HG03175 (cell line): Measurements from ENCODE around the gene C11orf16.
"Not testable (repeated sequence)": the region's sequence is repeated elsewhere in the genome, so short reads cannot be mapped to it uniquely, and the experiment has no call there.

Experiments
- ATAC-seq: cut with Tn5 transposase; IDR thresholded peaks from one replicate; pipeline ENCODE4 v1.9.1; 2021; ENCODE audit warnings: mild to moderate bottlenecking, moderate library complexity; ENCODE audit not compliant: unreplicated experiment

C11orf16 gene, protein sequence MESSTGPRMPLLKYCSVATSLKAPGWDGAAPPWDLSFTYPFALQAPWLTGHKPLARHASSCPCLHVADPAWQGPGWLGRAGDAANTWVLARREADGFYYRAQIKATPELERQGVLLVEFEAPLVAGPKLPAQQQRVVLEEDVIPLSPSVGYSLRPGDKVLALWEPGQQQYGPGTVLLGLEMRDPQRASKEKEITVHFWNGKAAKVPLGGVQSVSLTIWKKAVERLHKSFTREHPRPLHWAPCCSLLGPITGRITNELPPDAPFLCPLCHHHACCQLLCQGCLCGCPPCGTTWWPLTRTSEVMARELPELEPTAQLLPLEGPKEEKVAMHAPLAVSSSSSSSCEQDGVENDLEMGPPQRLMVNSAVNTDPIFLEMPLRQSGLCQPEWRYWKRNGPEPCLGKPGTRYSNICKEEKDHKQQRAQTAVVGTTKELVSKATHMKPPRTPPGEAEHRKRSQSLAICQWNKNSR

DNA sequence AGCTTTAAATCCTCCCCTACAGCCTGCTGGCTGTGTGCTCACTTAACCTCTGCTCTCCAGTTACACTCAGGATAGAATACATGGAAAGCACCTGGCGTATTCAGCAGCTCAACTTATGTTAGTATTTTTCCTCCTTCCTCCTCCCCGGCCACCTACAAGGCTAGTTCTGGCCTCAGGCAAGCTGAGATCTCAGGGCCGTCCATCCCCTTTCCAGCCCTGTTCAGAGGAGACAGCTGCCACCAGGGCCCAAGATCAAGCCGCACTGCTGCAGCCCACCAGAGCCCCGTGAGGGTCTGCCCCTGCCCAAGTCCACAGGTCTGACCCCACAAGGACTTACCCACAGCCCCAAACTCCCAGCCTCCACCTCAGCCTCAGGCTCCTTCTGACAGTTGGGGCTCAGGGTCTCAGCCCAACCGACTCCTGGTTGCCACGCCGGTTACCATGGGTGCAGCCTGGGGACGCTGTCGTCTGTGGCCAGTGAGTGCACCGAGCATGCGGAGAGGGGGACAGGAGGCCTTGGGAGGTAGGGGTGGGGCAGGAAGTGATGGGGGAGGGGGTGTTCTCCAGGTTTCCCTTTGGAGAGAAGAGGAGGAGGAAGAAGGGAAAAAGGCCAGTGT is at the start of gene C11orf16:
C11orf16 (minus strand) TSS at position 384 of the 617 bp plus-strand sequence. CDS start 639 bp downstream, outside the sequence.
- ATAC-seq, result no peak

DNA sequence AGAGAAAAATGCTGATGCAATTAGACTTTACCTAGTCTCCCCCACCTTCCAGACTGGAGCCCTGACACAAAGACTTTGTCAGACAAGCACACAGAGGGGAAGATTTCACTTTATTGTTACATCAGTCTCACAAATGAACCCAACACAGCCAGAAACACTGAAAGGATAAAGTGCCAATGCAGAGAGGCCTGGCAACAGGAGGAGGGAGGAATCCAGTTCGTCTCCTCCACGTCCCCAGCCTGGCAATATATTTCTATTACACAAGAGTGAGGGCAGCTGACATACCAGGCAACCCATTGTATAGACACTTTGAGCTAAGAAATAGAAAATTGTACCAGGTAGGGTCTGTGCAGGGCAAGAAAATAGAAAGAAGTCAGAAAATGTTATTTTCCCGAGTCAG is 47.7 kb upstream of the C11orf16 start:
- ATAC-seq, result no peak

DNA sequence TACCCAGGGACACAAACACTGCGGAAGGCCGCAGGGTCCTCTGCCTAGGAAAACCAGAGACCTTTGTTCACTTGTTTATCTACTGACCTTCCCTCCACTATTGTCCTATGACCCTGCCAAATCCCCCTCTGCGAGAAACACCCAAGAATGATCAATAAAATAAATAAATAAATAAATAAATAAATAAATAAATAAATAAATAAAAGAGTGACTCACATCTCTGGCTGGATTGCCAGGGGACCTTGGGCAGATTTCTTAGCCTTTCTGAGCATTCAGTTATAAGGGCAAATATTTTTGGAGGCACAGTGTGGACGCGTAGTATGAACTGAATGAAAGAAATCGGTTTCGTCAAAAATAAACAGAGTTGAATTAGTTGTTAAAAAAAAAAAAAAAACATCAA is 46.6 kb upstream of the C11orf16 start:
- ATAC-seq, result not testable (repeated sequence)

DNA sequence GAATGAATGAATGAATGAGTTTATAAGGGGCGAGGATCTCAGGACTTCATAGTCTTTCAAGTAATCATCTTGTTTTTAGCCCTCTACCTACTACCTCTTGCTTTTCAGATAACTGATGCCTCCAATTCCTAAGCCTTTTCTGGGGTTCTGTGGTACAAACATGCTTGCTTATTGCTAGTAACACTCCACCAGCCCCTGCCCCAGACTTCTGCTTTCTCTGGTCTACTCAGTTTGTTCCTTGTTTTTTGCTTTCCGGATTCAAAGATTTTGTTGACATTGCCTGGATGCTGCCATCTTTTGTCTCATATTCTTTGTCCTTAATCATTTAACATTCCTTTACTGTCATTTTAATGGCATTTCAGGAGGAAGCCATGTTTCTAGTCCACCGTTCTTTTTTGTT is 40.4 kb upstream of the C11orf16 start:
- ATAC-seq, result no peak

DNA sequence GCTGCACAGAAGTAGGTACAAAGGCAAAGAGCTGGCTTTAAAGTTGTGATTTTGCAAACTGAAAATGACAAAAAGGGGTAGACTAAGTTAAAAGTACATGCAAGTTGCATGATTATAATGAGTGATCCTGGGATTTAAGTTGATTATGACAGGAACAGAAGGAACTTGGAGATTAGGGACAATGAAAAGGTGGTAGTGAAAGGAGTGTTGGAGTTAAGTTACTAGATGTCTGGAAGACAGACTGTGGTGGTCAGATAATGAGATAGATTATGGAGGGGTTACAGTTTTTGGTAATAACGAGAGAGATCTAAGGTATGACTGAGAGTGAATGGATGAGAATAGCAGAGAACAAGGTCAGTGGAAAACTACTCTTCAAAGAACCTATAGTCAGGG is 39.2 kb upstream of the C11orf16 start:
- no peak for ATAC-seq

DNA sequence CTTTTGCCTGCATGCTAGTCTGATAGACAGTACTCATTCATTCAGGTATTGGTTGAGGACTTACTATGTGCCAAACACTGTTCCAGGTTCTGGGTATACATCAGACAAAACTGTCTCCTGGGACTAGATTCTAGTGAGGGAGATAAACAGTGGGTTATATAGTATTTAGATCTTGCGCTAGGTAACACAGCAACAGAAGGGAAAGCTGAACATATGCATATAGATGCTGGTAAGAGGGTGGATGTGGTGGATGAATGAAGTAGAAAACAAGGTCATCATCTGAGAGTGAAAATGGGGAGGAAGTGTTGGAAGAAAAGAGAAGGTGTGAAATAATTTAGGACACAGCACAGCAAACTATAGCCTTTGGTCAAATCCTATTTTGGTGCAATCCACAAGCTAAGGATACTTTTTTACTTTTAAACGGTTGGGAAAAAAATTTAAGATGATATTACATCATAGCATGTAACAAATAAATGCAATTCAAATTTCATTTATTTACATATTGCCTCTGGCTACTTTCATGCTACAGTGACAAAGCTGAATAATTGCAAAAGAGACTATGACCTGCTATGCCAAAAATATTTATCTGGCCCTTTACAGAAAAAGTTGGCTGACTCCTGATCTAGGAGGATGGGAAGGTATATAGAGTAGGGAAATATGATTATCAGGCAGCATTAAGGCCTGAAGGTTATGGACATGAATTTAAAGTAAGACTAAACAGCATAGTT is 38.6 kb upstream of the C11orf16 start:
- ATAC-seq, result no peak

DNA sequence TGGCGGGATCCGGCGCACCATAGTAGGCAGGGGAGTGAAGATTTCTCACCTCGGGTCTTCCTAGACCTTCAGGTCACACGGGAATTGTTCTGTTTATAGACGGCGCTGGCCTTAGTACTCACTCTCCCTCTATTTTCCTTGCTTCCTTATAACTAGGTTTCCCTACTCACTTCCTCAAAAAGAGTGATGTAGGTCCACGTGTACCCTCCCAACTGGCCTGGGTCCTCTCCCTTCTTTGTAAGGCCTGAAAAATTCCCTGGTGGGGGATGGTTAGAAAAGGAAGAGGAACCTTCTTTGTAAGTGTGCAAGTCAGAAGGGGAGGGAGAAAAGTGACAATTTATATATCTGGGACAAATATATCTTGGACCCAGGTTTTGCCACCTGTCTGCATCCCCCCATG is 34.4 kb upstream of the C11orf16 start:
- no peak for ATAC-seq

DNA sequence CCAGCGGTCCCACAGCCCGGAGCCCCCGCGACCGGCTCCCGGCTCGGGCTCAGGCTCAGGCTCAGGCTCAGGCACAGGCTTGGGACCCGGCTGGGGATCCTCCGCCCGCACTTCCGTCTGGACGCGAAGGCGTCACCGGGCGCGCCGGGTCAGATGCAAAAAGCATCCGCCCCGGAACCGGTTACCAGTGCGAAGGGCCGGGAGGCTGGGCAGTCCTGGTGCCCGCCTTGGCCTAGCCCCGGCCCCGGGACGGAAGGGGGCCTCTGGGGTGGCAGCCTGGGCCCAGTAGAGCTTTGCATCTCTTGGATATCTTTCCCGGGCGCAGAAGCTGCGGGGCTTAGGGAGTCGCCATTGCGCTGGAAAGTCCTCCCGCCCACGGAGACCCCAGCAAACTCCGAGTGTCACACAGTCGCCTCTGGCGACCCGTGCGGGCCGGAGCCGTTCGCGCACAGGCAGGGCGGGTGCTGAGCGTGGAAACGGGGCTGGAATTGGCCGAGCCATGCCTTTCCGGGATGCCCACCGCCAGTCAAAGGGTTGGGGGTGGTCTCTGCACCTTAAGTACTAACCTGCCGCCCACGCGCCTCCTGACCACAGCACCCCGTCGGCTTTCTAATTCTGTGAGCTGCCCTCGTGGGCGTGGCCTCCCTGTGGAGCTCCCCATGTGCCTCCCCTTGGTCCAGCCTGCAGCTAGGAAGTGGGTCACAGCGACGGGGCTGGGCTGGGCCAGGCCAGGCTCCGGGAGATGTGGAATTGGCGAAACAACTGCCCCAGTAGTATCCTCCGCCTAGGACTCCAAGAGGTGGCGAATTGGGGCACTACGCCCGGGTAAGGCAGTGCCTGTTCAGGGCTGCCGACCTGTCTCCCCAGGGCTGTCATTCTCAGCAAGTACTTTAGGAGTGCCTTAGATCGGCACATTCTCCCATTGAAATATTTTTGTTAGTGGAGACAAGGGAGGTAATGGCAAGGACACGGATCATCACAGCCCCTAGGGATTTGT is 31.9 kb upstream of the C11orf16 start, which contains the start of gene TMEM9B:
TMEM9B (minus strand) TSS at position 119 of the 997 bp plus-strand sequence. CDS start 129 bp downstream, outside the sequence.
- ATAC-seq, result peak; percentile 82

DNA sequence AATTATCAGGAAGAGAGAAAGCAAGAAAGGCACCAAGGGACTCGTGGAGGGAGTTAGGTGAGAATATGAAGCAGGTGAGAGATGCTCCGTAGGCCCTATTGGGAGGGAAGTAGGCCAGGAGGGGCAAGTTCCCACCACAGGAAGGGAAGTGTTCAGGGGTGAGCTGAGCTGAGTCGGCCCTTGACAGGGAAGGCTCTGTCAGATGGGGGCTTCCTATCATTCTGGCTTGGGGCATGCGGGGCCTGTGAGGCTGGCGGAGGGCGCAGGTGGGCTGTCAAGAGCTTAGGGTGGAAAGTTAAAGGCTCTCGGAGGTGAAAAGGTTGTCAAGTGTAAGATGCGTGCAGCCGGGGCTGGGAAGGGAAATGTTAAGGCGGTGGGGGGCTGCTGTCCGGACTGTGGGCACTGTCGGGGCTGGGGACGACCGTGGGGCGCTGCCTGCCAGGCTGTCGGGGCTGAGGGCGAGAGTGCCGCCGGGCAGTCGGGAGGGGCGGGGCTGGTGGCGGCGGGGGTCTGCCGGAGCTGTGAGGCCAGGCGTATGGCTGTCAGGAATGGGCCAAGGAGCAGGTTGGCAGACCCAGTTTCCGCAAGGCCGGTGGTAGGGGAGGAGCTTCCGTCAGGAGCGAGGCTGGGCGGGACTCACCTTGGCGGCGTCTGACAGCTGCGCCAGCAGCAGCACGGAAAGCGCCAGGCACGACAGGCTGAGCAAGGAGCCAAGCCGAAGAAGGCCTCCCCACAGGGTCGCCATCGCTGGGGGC is 31.0 kb upstream of the C11orf16 start:
- ATAC-seq, result peak; percentile 72

DNA sequence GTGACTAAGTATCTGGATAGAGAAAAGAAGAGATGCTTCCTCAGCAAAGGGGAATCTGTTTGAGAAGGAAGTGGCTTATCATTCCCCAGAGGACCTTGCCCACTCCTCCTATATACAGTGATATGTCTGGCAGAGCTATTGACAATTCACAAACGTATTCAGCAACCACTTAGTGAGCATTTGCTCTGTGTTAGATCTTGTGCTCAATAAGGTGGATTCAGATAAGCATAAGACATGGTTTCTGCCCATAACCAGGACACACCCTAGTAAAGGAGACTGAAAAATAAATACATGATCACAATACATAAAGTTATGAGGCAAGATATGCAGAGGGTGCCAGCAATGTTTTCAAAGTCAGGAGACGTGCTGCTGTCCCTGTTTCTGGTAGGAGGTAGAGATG is 30.1 kb upstream of the C11orf16 start:
- no peak for ATAC-seq

DNA sequence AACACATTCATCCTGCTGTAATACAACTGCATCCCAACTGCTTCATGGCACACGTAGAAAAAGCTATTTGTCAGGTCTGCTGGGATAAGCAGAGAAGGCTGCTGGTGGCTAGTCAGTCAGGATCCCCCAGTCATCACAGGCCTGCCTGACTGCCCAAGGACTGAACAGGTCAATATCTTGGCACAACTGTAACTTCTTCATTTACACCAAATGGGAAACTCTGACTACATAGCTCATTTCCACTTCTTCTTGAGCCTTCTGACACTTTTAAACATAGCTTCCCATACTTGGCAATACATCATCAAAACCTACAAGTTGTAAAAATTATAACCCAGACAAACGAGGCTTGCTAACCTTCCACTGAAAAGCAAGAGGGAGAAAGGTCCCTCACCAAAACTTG is 28.7 kb upstream of the C11orf16 start:
- ATAC-seq, result no peak

DNA sequence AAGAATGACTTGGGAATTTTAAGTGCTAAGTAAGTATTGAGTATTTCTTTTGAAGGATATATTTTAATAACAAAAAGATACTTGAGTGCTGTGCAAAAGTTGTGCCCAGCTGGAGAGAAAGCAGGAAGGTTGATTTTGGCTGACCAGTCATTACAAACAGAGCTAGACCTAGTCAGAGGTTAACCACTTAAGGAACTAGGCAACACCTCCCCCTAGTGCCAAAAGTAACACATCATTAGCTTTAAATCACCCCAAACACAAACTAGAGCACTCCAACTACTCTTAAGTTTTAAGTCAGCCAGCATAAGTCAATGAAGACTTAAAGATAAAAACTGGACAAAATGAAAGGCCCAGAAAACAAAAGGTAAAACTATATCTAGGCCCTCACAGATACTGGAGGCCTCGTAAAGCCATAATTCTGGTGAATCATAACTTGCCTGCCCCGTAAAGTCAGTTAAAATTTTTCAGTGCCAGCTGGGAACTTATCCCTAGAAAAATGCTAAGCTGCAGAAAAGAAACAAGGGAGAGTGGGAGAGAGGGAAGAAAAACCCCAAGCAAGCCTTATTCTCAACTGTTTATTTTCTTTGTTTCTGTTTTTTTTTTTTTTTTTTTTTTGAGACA is 26.9 kb upstream of the C11orf16 start:
- peak; percentile 42 for ATAC-seq

DNA sequence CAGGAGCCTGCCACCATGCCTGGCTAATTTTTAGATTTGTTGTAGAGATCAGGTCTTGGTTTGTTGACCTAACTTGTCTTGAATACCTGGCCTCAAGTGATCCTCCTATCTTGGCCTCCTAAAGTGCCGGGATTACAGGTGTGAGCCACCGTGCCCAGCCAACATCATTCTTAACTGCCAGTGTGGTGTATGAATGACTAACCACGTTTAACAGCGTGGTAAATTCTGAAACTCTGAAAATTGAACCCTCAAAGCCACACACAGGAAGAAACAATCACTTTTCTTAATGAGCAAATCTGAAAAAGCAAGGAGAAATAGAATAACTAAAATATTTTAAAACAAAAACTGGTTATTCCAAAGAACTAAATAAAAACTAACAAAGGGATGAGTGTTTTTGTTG is 24.1 kb upstream of the C11orf16 start:
- no peak for ATAC-seq

DNA sequence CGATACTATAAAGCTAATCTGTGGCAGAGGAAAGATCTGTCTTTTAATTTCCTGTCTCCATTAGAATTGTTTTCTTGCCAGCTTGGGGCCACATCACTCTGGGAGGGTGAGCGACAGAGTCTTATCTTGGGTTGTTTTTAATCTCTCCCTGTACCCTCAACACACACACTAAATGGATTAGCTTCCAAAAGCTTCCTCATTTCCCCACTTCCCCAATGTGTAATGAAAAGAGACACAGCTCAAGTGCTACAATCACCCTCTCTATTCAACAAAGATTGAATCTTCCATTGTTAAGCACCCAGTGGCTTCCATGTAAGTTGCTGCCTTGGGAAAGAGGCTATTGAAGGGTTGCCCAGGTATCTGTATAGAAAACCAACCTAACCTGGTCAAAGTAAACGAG is 16.1 kb upstream of the C11orf16 start:
- no peak for ATAC-seq

DNA sequence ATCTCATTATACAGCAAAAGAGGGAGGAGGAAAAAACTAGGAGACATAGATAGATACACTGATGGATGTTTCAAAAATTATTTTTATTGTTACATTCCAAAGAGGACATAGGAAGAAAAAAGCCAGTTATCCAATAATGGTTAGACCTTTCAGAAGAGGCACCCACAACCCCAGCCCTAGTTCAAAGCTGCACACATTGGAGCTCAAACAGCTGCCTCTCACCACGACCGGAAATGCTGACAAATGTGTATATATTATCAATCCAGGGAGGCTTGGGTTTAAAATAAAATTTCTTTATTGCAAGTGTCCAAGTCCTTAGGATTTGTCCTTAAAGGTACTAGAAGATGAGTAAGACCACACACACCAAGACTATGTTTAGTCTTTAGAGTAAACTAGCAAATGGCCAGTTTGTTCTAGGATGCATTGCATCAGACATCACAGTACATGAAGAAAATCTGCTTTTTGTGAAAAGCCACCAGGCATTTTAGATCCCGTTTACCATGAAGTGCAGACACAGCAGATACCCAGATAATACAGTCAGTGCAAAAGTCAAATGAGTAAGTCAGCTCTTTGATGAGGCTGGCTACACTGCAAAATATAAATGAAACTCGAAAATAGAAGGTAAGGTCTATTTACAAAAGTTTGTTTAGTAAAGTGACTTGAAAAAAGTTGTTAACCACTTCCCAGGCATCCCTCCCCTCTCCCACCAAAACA is 14.6 kb upstream of the C11orf16 start:
- no peak for ATAC-seq

DNA sequence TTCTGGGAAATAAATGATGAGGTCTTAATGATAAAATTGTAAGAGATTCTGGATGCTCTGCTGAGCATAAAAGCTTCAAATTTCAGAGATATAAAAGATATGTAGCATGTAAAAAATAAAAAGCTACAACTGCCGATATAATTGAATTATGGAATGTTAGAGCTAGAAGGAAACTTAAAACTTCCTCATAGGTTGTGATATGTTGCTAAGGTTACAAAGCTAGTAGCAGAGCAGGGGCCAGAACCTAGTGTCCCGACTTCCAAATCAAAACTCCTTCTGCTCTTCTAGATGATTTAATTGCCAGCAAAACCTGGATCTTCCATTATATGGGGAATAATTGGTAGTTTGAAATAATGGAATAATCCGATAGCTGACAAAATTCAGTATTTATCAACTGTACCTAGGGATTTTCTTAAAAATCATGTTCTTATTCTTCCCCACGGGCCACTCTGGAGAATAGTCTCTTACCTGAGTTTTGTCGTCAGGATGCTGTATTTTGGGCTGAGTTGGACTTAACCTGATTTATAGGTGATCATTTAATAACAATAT is 9.8 kb upstream of the C11orf16 start, which contains the start of gene ASCL3:
ASCL3 (minus strand) TSS at position 499 of the 549 bp plus-strand sequence. CDS start 4,855 bp downstream, outside the sequence.
- no peak for ATAC-seq

DNA sequence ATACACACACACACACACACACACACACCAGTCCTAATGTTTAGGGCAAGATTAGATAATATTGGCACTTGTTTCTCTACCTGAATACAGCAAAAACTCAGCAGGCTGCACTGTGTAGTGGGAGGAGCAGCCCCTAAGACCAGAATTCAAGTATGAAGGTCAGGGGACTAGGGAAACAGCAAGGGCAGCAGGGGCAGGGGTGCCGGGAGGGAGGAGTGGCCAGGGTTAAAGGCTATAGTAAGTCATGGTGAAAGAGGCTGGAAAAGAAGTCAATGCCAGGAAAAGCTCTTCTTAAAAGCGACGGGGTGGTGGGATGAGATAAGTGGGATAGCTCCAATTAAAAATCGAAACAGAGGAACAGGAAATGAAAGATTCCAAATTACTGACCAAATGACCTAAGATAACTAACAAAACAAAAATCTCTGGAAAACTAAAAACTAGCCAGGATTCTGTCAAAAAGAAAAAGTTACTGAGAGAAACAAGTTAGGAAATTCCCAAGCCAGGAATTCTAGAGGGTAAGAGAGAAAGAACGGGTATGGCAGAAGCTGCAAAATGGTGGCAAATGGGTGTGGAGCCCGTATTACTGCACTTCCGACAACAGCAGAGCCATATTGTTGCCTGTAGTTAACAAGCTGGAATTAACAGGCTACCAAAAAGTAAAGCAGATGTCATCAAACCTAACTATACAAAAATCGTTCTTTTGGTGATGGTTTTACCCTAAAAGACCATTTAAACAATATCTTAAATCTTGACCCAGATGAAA is 8.8 kb upstream of the C11orf16 start:
- ATAC-seq, result no peak
